H1 (cell line): Measurements from ENCODE around the gene MRPS6.

Experiments used
- ASH2L ChIP-seq: fragments of 200-600, 300-600 bp; sonication (generic); IDR thresholded peaks from one replicate; pipeline ENCODE4 v1.7.1; 2017; ENCODE audit warnings: low read length
- EGR1 ChIP-seq: IDR thresholded peaks from 2 replicates; pipeline ENCODE4 v1.6.1; 2011; ENCODE audit warnings: low read depth, low read length, borderline replicate concordance
- EP300 ChIP-seq, 2 experiments: IDR thresholded peaks; 1 replicate in 1 of 2; 2 replicates in 1 of 2; pipeline ENCODE4 v1.6.1; 2011 to 2012; ENCODE audit warnings: low read depth in 2 of 2, low read length in 2 of 2, mild to moderate bottlenecking in 2 of 2, borderline replicate concordance in 1 of 2, inconsistent platforms in 1 of 2, moderate library complexity in 1 of 2
- EZH2 ChIP-seq: fragments of 200-600 bp; sonication (generic); IDR thresholded peaks from 2 replicates; pipeline ENCODE4 v1.7.1; 2012; ENCODE audit warnings: low read depth, mild to moderate bottlenecking, moderate library complexity, low read length, inconsistent platforms; ENCODE audit not compliant: severe bottlenecking
- HDAC2 ChIP-seq, 2 experiments: fragments of 300-600 bp in 1 of 2; sonication (generic) in 1 of 2; IDR thresholded peaks; 2 replicates each; pipeline ENCODE4 v1.6.1; 2011 to 2012; ENCODE audit warnings: low read depth in 2 of 2, low read length in 2 of 2, mild to moderate bottlenecking in 2 of 2, moderate library complexity in 2 of 2, borderline replicate concordance in 1 of 2, inconsistent platforms in 1 of 2
- POLR2A ChIP-seq, 2 experiments: IDR thresholded peaks; 1 replicate in 1 of 2; 2 replicates in 1 of 2; pipeline ENCODE4 v1.6.1; 2011; ENCODE audit warnings: low read depth in 2 of 2, low read length in 2 of 2, mild to moderate bottlenecking in 2 of 2; ENCODE audit errors: control extremely low read depth in 1 of 2
- POLR2AphosphoS5 ChIP-seq: IDR thresholded peaks from 2 replicates; pipeline ENCODE4 v1.6.1; 2011; ENCODE audit warnings: low read depth, low read length
- SP1 ChIP-seq: IDR thresholded peaks from 2 replicates; pipeline ENCODE4 v1.6.1; 2011; ENCODE audit warnings: low read depth, low read length
- TAF7 ChIP-seq: optimal IDR thresholded peaks from 2 replicates; pipeline ENCODE3; 2011; ENCODE audit warnings: low read depth, mild to moderate bottlenecking, inconsistent platforms, low read length, moderate library complexity, borderline replicate concordance
- TCF12 ChIP-seq: IDR thresholded peaks from 2 replicates; pipeline ENCODE4 v1.6.1; 2011; ENCODE audit warnings: low read depth, mild to moderate bottlenecking, low read length
- TEAD4 ChIP-seq: IDR thresholded peaks from 2 replicates; pipeline ENCODE4 v1.6.1; 2012; ENCODE audit warnings: low read depth, low read length, inconsistent platforms, mixed read lengths
- YY1 ChIP-seq: IDR thresholded peaks from 2 replicates; pipeline ENCODE4 v1.6.1; 2011; ENCODE audit warnings: low read depth, mild to moderate bottlenecking, low read length
- TF ChIP-seq, protein P1 (sequence below), 3 experiments: IDR thresholded peaks; 1 replicate in 2 of 3; 2 replicates in 1 of 3; pipeline versions ENCODE4 v1.5.1 to v1.6.1; 2011; ENCODE audit warnings: low read length in 3 of 3, mild to moderate bottlenecking in 3 of 3, inconsistent platforms in 2 of 3, low read depth in 1 of 3, moderate library complexity in 1 of 3; ENCODE audit not compliant: insufficient read depth in 1 of 3; ENCODE audit errors: control extremely low read depth in 1 of 3

GRCh38 chr21:34191876-34192275, 118.5 kb downstream of the MRPS6 start:
- TF ChIP-seq, protein P1, sequence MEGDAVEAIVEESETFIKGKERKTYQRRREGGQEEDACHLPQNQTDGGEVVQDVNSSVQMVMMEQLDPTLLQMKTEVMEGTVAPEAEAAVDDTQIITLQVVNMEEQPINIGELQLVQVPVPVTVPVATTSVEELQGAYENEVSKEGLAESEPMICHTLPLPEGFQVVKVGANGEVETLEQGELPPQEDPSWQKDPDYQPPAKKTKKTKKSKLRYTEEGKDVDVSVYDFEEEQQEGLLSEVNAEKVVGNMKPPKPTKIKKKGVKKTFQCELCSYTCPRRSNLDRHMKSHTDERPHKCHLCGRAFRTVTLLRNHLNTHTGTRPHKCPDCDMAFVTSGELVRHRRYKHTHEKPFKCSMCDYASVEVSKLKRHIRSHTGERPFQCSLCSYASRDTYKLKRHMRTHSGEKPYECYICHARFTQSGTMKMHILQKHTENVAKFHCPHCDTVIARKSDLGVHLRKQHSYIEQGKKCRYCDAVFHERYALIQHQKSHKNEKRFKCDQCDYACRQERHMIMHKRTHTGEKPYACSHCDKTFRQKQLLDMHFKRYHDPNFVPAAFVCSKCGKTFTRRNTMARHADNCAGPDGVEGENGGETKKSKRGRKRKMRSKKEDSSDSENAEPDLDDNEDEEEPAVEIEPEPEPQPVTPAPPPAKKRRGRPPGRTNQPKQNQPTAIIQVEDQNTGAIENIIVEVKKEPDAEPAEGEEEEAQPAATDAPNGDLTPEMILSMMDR (IDR thresholded peaks at IDR 0.05; ENCODE audit: control extremely low read depth in 1 of 3, insufficient read depth in 1 of 3, low read depth in 1 of 3, low read length in 3 of 3), result no peak
- TF ChIP-seq EP300 (IDR thresholded peaks at IDR 0.05; ENCODE audit: borderline replicate concordance in 1 of 2, low read depth in 2 of 2, low read length in 2 of 2), result no peak
- TF ChIP-seq EZH2, result no peak
- TF ChIP-seq TCF12, result no peak
- no peak for TF ChIP-seq POLR2A (IDR thresholded peaks at IDR 0.05; ENCODE audit: control extremely low read depth in 1 of 2, low read depth in 2 of 2, low read length in 2 of 2)
- TF ChIP-seq ASH2L, result no peak
- no peak for TF ChIP-seq EGR1
- no peak for TF ChIP-seq SP1
- TF ChIP-seq YY1, result no peak
- no peak for TF ChIP-seq TAF7
- TF ChIP-seq POLR2AphosphoS5, result no peak
- TF ChIP-seq HDAC2 (IDR thresholded peaks at IDR 0.05; ENCODE audit: borderline replicate concordance in 1 of 2, low read depth in 2 of 2, low read length in 2 of 2), result no peak
- no peak for TF ChIP-seq TEAD4
